ENCODE measurements around the gene F2RL1.
"Not testable (repeated sequence)": the region's sequence is repeated elsewhere in the genome, so short reads cannot be mapped to it uniquely, and the experiment has no call there.

F2RL1 gene

GRCh38 chr5:76849419-76850291 is 30.8 kb downstream of the F2RL1 start, which contains the start of gene S100Z:
S100Z (plus strand) TSS chr5:76850014; CDS start chr5:76875360, 25,346 bp downstream.
- DNase-seq (ENCODE audit: extremely low read depth in 1 of 2, low read depth in 1 of 2), result no peak

- DNase-seq (ENCODE audit: extremely low read depth in 1 of 2, low read depth in 1 of 2), result no peak
These were observed 31.8 kb downstream of the F2RL1 start for GRCh38 chr5:76850543-76851145.

- no peak for DNase-seq (ENCODE audit: extremely low read depth in 1 of 2, low read depth in 1 of 2)
These were observed 33.0 kb downstream of the F2RL1 start for GRCh38 chr5:76851728-76852369.

- no peak for DNase-seq (ENCODE audit: extremely low read depth in 1 of 2, low read depth in 1 of 2)
These were observed 33.9 kb downstream of the F2RL1 start for GRCh38 chr5:76852772-76853171.

- not testable (repeated sequence) for DNase-seq (ENCODE audit: extremely low read depth in 1 of 2, low read depth in 1 of 2)
These were observed 34.9 kb downstream of the F2RL1 start for GRCh38 chr5:76853741-76854140.

- no peak for DNase-seq (ENCODE audit: extremely low read depth in 1 of 2, low read depth in 1 of 2)
These were observed 35.8 kb downstream of the F2RL1 start for GRCh38 chr5:76854644-76855043.

- DNase-seq (ENCODE audit: extremely low read depth in 1 of 2, low read depth in 1 of 2), result not testable (repeated sequence)
These were observed 36.7 kb downstream of the F2RL1 start for GRCh38 chr5:76855501-76855900.

- no peak for DNase-seq (ENCODE audit: extremely low read depth in 1 of 2, low read depth in 1 of 2)
These were observed 37.1 kb downstream of the F2RL1 start for GRCh38 chr5:76855961-76856360.

GRCh38 chr5:76856800-76857199 is 38.0 kb downstream of the F2RL1 start:
- DNase-seq (ENCODE audit: extremely low read depth in 1 of 2, low read depth in 1 of 2), result not testable (repeated sequence)

- no peak for DNase-seq (ENCODE audit: extremely low read depth in 1 of 2, low read depth in 1 of 2)
These were observed 40.9 kb downstream of the F2RL1 start for GRCh38 chr5:76859591-76860247.

GRCh38 chr5:76861612-76862011 is 42.8 kb downstream of the F2RL1 start:
- no peak for DNase-seq (ENCODE audit: extremely low read depth in 1 of 2, low read depth in 1 of 2)

- no peak for DNase-seq (ENCODE audit: extremely low read depth in 1 of 2, low read depth in 1 of 2)
These were observed 44.2 kb downstream of the F2RL1 start for GRCh38 chr5:76863001-76863400.

GRCh38 chr5:76866503-76866902 is 47.7 kb downstream of the F2RL1 start:
- DNase-seq (ENCODE audit: extremely low read depth in 1 of 2, low read depth in 1 of 2), result no peak

- no peak for DNase-seq (ENCODE audit: extremely low read depth in 1 of 2, low read depth in 1 of 2)
These were observed 48.2 kb downstream of the F2RL1 start for GRCh38 chr5:76867038-76867437.

GRCh38 chr5:76867827-76868693 is 49.2 kb downstream of the F2RL1 start:
- DNase-seq (ENCODE audit: extremely low read depth in 1 of 2, low read depth in 1 of 2), result peak in 1 of 2 donors; percentile 29

GRCh38 chr5:76870046-76870445 is 51.2 kb downstream of the F2RL1 start:
- no peak for DNase-seq (ENCODE audit: extremely low read depth in 1 of 2, low read depth in 1 of 2)

- DNase-seq (ENCODE audit: extremely low read depth in 1 of 2, low read depth in 1 of 2), result no peak
These were observed 55.3 kb downstream of the F2RL1 start for GRCh38 chr5:76874088-76874581.
